Middle frontal gyrus (tissue), 1 donor: Measurements from ENCODE around the gene CEACAM6.
"Not testable (repeated sequence)": the region's sequence is repeated elsewhere in the genome, so short reads cannot be mapped to it uniquely, and the experiment has no call there.

Experiments
- DNase-seq: peaks from one replicate; pipeline ENCODE4 v3.0.0-alpha.2; 2015; ENCODE audit warnings: low spot score; ENCODE audit errors: extremely low spot score

CEACAM6 gene

GRCh38 chr19:41746593-41747227, 8.6 kb upstream of the CEACAM6 start:
- no peak for DNase-seq

GRCh38 chr19:41748012-41748411, 7.3 kb upstream of the CEACAM6 start:
- no peak for DNase-seq

DNA sequence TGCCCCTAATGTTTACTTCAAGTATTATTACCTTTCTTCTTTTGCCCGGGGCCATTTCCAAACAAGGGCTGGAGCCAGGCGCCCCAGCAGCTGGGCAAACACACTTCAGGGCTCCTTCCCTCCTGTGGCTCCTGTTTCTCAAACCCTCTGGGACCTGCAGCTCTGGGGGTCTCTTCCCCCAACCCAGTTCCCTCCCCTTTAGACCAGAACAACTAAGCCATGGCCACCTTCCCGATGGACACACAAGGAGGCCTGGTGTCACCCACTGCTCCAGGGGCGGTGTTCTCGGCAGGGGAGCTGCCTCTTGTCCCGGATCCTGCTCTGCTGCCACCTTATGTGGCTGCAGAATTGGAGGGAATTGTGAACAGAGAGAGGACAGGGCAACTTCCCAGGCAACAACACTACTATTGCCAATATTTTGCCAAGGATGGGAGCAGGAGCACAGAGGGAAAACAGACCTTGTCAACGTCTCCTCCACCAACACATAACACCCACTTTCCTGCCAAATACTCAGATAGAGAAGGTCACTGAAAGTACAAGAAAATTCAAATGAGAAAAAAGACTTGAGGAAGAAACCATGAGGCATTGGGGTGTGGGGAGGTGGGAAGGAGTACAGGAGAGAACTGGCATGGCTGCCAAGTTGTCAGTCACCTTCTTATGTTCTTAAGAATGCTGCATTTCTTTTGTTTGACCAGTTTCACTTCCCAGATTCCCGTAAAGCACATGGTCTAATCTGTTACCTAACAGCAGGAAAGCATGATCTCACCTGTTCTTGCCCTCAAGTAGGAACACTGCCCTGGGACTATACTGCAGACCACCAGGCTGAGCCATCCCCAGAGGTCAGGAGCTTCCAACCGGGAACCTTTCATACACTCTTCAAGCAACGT, 4.8 kb upstream of the CEACAM6 start:
- not testable (repeated sequence) for DNase-seq

GRCh38 chr19:41753159-41753558, 2.2 kb upstream of the CEACAM6 start:
- no peak for DNase-seq

DNA sequence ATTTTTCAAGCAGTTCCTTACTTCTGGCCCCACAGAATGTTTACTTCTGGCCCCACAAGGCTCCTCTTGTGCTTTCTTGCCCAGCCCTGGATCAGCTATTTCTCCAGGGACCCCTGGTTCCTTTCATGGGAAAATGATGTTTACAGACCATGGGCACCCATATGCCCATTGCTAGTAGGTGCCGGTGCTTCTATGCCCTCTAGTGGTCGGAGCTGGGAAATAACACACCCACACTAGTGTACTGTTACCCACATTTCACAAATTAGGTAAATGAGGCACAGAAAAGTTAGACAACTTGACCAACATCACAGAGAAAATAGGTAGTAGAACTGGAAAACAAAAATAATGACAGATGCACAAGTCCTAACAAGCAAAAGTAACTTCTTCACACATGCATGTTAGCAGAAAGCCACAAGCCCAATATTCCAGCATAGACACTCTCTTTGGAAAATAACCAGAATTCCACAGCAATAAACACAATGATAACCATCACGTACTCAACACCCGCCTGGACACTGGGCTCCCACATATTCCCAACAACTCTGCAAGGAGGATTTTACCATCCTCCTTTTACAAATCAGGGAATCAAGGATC, 1.3 kb upstream of the CEACAM6 start:
- DNase-seq, result no peak

GRCh38 chr19:41758846-41759245, 3.5 kb downstream of the CEACAM6 start:
- no peak for DNase-seq

DNA sequence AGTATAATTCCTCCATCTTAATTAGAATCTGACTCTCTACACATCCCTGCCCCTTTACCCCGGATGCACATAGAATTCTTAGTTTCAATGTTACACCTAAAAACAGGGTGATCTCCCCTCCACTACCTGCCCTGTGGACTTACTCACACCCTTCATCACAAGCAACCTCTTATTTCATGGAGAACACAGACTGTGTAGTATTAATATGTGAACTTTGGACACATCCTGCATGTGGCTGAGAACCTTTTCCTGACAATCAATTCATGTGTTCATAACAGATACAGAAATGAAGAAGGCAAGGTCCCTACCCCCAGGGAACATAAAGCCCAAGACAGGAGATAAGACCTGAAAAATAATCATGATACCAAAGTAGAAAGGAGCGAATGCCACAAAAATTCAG, 11.8 kb downstream of the CEACAM6 start:
- DNase-seq, result no peak

DNA sequence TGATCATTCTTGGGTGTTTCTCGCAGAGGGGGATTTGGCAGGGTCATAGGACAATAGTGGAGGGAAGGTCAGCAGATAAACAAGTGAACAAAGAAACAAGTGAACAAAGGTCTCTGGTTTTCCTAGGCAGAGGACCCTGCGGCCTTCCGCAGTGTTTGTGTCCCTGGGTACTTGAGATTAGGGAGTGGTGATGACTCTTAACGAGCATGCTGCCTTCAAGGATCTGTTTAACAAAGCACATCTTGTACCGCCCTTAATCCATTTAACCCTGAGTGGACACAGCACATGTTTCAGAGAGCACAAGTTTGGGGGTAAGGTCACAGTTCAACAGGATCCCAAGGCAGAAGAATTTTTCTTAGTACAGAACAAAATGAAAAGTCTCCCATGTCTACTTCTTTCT, 12.8 kb downstream of the CEACAM6 start:
- DNase-seq, result not testable (repeated sequence)

- DNase-seq, result no peak
Observed at GRCh38 chr19:41769608-41770007, 14.3 kb downstream of the CEACAM6 start.

DNA sequence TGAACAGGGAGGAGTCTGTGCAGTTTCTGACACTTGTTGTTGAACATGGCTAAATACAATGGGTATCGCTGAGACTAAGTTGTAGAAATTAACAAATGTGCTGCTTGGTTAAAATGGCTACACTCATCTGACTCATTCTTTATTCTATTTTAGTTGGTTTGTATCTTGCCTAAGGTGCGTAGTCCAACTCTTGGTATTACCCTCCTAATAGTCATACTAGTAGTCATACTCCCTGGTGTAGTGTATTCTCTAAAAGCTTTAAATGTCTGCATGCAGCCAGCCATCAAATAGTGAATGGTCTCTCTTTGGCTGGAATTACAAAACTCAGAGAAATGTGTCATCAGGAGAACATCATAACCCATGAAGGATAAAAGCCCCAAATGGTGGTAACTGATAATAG, 16.1 kb downstream of the CEACAM6 start:
- no peak for DNase-seq

- DNase-seq, result no peak
Observed at GRCh38 chr19:41774515-41774980, 19.2 kb downstream of the CEACAM6 start.

DNA sequence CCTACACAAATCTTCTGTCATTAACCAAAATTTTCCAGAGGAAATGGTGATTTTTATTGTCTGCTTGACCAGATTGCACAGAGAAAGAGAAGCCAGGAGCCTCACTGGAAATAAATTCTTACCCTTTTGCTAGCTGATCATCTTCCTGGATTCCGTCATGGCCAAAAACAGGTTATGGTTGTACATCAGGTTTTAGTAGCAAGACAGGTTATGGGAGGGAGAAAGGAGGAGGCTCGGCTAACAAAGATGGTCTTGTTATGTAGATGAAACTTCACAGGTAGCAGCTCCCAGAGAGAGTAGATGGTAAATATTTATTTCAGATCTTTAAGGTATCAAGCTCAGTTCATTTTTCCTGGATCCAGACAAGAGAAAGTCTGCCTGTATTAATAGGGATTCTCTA, 21.4 kb downstream of the CEACAM6 start:
- DNase-seq, result no peak

DNA sequence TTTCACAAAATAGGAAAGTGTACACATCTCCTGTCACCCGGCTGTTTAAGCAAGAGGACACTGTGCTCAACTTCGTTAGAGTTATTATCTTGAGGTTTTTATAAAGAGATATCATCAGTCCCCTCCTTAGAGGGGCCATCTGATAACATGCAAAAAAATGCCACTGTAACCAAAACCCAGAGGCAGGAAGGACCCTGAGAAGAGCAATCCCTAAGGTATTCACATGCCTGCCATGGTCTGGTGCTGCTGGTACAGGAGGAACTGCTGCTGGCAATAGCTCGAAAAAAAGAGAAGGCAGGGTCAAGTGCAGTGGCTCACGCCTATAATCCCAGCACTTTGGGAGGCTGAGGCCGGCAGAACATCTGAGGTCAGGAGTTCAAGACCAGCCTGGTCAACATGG, 28.3 kb downstream of the CEACAM6 start:
- no peak for DNase-seq

- DNase-seq, result no peak
Observed at GRCh38 chr19:41784312-41784711, 29.0 kb downstream of the CEACAM6 start.

- no peak for DNase-seq
Observed at GRCh38 chr19:41784743-41785142, 29.4 kb downstream of the CEACAM6 start.

DNA sequence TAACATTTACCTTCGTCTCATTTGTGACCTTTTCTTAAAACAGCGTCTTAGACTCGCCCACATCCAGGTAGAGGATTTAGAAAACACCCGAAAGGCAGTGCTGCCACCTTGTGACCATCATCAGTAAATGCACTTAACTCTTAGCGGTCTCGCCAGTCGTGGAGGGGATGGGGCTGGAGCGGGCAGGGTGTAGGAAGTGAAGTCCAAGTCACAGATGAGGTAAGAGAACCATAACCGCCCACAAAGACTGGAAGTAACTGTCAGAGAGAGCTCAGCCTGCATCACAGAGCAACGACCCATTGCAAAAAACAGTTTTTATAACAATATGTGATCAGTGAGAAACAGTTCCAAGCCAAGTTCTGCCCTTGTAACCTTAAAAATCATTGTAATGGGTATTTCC, 30.3 kb downstream of the CEACAM6 start:
- DNase-seq, result no peak

GRCh38 chr19:41787055-41787454, 31.7 kb downstream of the CEACAM6 start:
- DNase-seq, result no peak

GRCh38 chr19:41788518-41788917, 33.2 kb downstream of the CEACAM6 start:
- not testable (repeated sequence) for DNase-seq

- not testable (repeated sequence) for DNase-seq
Observed at GRCh38 chr19:41789053-41789452, 33.7 kb downstream of the CEACAM6 start.

- DNase-seq, result no peak
Observed at GRCh38 chr19:41792513-41793413, 37.4 kb downstream of the CEACAM6 start.

GRCh38 chr19:41793414-41793727, 38.0 kb downstream of the CEACAM6 start:
- DNase-seq, result no peak
